GM12872 (cell line): Measurements from ENCODE around the gene SIX1.

Experiments
- TF ChIP-seq, protein P1 (sequence below): IDR thresholded peaks from 3 replicates; pipeline ENCODE4 v1.5.1; 2011; ENCODE audit warnings: low read depth, mild to moderate bottlenecking, low read length, moderate library complexity; ENCODE audit not compliant: insufficient read depth

The SIX1 gene

DNA sequence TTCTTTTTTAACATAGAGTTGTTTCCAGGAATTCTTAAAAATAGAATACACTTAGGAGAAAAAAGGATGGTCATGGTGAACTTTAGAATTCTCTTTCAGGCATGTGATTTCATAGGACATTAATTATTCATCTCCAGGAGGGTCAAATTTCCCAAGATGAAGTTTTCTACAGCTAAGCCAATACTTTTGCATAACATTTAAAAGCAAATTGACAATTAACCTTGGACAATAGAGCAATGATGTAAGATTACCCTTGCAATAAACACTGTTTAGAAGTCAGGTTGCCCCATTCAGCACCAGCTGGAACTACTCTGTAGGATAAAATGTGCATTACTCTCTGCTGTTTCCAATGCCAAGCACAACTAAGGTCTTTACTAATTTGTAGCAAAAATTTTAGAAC, 49.5 kb downstream of the SIX1 start:
- TF ChIP-seq, protein P1, sequence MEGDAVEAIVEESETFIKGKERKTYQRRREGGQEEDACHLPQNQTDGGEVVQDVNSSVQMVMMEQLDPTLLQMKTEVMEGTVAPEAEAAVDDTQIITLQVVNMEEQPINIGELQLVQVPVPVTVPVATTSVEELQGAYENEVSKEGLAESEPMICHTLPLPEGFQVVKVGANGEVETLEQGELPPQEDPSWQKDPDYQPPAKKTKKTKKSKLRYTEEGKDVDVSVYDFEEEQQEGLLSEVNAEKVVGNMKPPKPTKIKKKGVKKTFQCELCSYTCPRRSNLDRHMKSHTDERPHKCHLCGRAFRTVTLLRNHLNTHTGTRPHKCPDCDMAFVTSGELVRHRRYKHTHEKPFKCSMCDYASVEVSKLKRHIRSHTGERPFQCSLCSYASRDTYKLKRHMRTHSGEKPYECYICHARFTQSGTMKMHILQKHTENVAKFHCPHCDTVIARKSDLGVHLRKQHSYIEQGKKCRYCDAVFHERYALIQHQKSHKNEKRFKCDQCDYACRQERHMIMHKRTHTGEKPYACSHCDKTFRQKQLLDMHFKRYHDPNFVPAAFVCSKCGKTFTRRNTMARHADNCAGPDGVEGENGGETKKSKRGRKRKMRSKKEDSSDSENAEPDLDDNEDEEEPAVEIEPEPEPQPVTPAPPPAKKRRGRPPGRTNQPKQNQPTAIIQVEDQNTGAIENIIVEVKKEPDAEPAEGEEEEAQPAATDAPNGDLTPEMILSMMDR: no peak

DNA sequence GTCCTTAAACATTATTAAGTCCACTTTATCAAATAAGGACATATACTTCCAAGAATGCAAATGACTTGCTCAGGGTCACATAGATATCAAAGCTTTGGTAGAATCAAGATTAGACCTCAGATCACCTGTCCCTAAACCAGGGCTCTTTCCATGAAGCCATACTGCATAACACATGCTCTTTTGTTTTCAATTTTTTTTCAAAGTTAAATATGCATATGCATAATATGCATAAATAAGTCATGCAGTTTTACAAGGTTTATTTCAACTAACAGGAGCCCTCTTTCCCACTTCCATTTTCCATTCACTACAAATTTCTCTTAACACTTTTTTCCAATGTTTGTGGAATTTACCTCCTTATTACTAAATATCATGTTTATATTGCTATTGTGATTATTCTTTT, 53.1 kb downstream of the SIX1 start:
- TF ChIP-seq, protein P1: no peak

DNA sequence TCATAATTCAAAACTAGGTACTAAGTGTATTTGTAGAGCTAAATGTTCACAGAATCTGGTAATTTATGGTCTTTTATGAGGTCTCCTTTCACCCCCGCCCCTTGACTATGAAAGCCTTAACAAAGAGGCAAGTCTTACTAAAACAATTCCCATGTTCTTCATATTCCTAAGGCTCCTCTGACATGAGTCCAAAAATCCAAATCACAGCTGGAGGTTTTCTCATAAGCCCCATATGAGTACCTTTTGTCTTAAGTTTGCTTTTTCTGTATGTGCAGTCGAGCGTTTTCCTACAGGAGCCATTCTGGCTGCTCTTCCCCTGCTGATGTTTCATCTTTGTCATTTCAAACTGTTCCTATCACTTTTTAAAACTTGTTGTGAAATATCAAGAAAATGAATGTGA, 55.2 kb downstream of the SIX1 start:
- TF ChIP-seq, protein P1: no peak
